Adrenal gland (tissue), 12 donors: ENCODE results near the gene ATP6V1C2. TPM values are rescaled to one million over a fixed set of nuclear protein-coding genes. Genes with fewer than 3 reads are reported as not detected.

Experiments
- DNase-seq, 7 donors: peaks; one replicate each; pipeline ENCODE4 v3.0.0-alpha.2; 2019 to 2020
- H3K27ac ChIP-seq, 5 donors: fragments of 200-600 bp; sonication (generic) in 4 of 5; 1 replicate in 3 of 5; 2 replicates in 2 of 5; pipeline versions ENCODE4 v1.5.1 to v1.8.0; 2016 to 2020; ENCODE audit warnings: mild to moderate bottlenecking in 1 of 5
- H3K27me3 ChIP-seq: fragments of 200-600 bp; 2 replicates; pipeline ENCODE4 v1.8.0; 2021
- H3K36me3 ChIP-seq, 2 donors: fragments of 200-600 bp; replicated peaks in 1 of 2; 1 replicate in 1 of 2; 2 replicates in 1 of 2; pipeline versions ENCODE4 v1.5.1 to v1.8.0; 2018 to 2022
- H3K4me1 ChIP-seq, 2 donors: fragments of 200-600 bp; replicated peaks in 1 of 2; 1 replicate in 1 of 2; 2 replicates in 1 of 2; pipeline versions ENCODE4 v1.5.1 to v1.8.0; 2018 to 2021
- H3K4me3 ChIP-seq, 4 donors: fragments of 200-600 bp; sonication (generic) in 3 of 4; one replicate each; pipeline ENCODE4 v1.5.1; 2016 to 2018
- H3K9me3 ChIP-seq, 3 donors: fragments of 200-600 bp; sonication (generic) in 1 of 3; replicated peaks in 1 of 3; 1 replicate in 2 of 3; 2 replicates in 1 of 3; pipeline versions ENCODE4 v1.5.1 to v1.8.0; 2016 to 2021
- CTCF ChIP-seq, 6 experiments: fragments of 450-650 bp in 4 of 6; fragments of 200-600 bp in 2 of 6; sonication (generic) in 1 of 6; IDR thresholded peaks; 1 replicate in 5 of 6; 2 replicates in 1 of 6; pipeline versions ENCODE4 v1.5.1 to v1.8.0; 2016 to 2021; ENCODE audit warnings: antibody characterized with exemption in 6 of 6, mild to moderate bottlenecking in 2 of 6, moderate library complexity in 1 of 6
- POLR2A ChIP-seq, 2 donors: fragments of 450-650 bp; IDR thresholded peaks; one replicate each; pipeline ENCODE4 v1.6.1; 2017; ENCODE audit warnings: antibody characterized with exemption in 2 of 2, mild to moderate bottlenecking in 2 of 2, moderate library complexity in 1 of 2
- WGBS, 4 donors: extraction: QIAGEN DNeasy Blood & Tissue Kit in 2 of 4; methylation state at CpG; one replicate each; pipeline versions ENCODE4 v1.1.5 to v1.1.7; 2013 to 2017; 5-methylcytosine and 5-hydroxymethylcytosine counted together
- intact Hi-C, 2 donors: fragments of 100-400 bp; cut with DNase I; formaldehyde crosslinking; loops; one replicate each; pipeline versions ENCODE4 v1.14.1 to v1.15.0; 2022 to 2023
- polyA plus RNA-seq, 3 donors: library from polyadenylated mRNA; stranded (reverse); fragments of 200-250 nt in 2 of 3; fragments of 350-450 nt in 1 of 3; fragmentation: Illumina TruSeq in 1 of 3; extraction: RNeasy Lipid Tissue Mini Kit (QIAGEN cat#74804) in 1 of 3; gene quantifications; one replicate each; pipeline ENCODE4 v1.2.3, GENCODE V29; 2013 to 2014
- total RNA-seq, 9 donors: library from RNA; depleted of rRNA in 4 of 9; stranded (reverse); fragments of >200 nt in 4 of 9; fragments of 120-200 nt in 1 of 9; fragmentation: NEBNext Ultra II Directional in 1 of 9; extraction: Animal tissue kit (Norgen Biotek cat#: 25700) in 1 of 9; gene quantifications; one replicate each; pipeline versions ENCODE4 v1.1.0 to v1.2.4, GENCODE V29; 2013 to 2023
- donor health status: healthy with polysubstance abuse.
- donor health status: Bipolar disorder and iron deficiency.
- donor health status: DM: yes; HTN: yes; CAD: no.
- donor health status: DM: no; HTN: no; CAD: no.
- donor health status: DM: no; HTN: no; CAD: no.
- donor health status: DM: yes; HTN: yes; CAD: no.

The ATP6V1C2 gene
- total and polyA plus RNA-seq, 12 donors = 0.14 to 7.7 (median 0.94) TPM; not detected in 1

GRCh38 chr2:10819714-10820314, 98.4 kb downstream of the ATP6V1C2 start:
- Histone ChIP-seq H3K4me1 (no peaks in the 10 kb centered on the region), H3K36me3 (no peaks in the 10 kb centered on the region), H3K27ac (no peak overlapping the region), H3K4me3 (no peak overlapping the region), H3K27me3 (no peaks in the 10 kb centered on the region), H3K9me3 (no peaks in the 10 kb centered on the region)
- no peak for DNase-seq
- intact Hi-C loops = no loop called here
- 88 to 91% (median 89%) methylated on average over 12 of the region's 12 CpGs for WGBS, 4 donors
- TF ChIP-seq POLR2A (IDR thresholded peaks at IDR 0.05) = no peak
- no peak for TF ChIP-seq CTCF (IDR thresholded peaks at IDR 0.05)

- Histone ChIP-seq H3K4me3 (no peak overlapping the region), H3K27ac (no peak overlapping the region), H3K27me3 (no peaks in the 10 kb centered on the region), H3K9me3 (no peaks in the 10 kb centered on the region), H3K4me1 (no peaks in the 10 kb centered on the region), H3K36me3 (no peaks in the 10 kb centered on the region)
- 54 to 74% (median 59%) methylated on average over 7 to 8 of the region's 8 CpGs for WGBS, 4 donors
- peak in 1 of 7 donors; percentile 52 for DNase-seq
- TF ChIP-seq POLR2A (IDR thresholded peaks at IDR 0.05) (no peak), CTCF (IDR thresholded peaks at IDR 0.05) (no peak)
- intact Hi-C loops = no loop called here
These were observed 99.1 kb downstream of the ATP6V1C2 start for GRCh38 chr2:10820562-10820961.

GRCh38 chr2:10820978-10821695, 99.7 kb downstream of the ATP6V1C2 start:
- WGBS, 4 donors = 66 to 75% (median 68%) methylated on average over 13 of the region's 13 CpGs
- TF ChIP-seq POLR2A (IDR thresholded peaks at IDR 0.05) (no peak), CTCF (IDR thresholded peaks at IDR 0.05) (no peak)
- intact Hi-C loops = no loop called here

GRCh38 chr2:10824191-10824590, 102.8 kb downstream of the ATP6V1C2 start:
- no peak overlapping the region for H3K4me3 ChIP-seq
- intact Hi-C loops = no loop called here
- no peaks in the 10 kb centered on the region for H3K4me1 ChIP-seq
- no peaks in the 10 kb centered on the region for H3K9me3 ChIP-seq
- DNase-seq = no peak
- H3K27me3 ChIP-seq = peaks cover 4% of the 10 kb centered on the region
- TF ChIP-seq POLR2A (IDR thresholded peaks at IDR 0.05) = no peak
- TF ChIP-seq CTCF (IDR thresholded peaks at IDR 0.05) = no peak
- no peak overlapping the region for H3K27ac ChIP-seq
- WGBS, 4 donors = 84 to 92% (median 84%) methylated on average over 4 of the region's 4 CpGs; no CpG with 5 or more reads in 1 of the 4 donors
- H3K36me3 ChIP-seq = no peaks in the 10 kb centered on the region

More at GRCh38 chr2:10820978-10821695, 99.7 kb downstream of the ATP6V1C2 start:
- no peaks in the 10 kb centered on the region for H3K36me3 ChIP-seq
- no peak overlapping the region for H3K27ac ChIP-seq
- DNase-seq = peak in 1 of 7 donors; percentile 43
- no peak overlapping the region for H3K4me3 ChIP-seq
- H3K4me1 ChIP-seq = no peaks in the 10 kb centered on the region
- no peaks in the 10 kb centered on the region for H3K9me3 ChIP-seq
- H3K27me3 ChIP-seq = no peaks in the 10 kb centered on the region
